DOHH2 (cell line): Measurements from ENCODE around the gene YEATS2.

Experiments
- CTCF ChIP-seq: fragments of 200-600 bp; sonication (generic); IDR thresholded peaks from one replicate; pipeline ENCODE4 v1.5.1; 2014; ENCODE audit warnings: antibody characterized with exemption, mild to moderate bottlenecking, low read depth, low read length; ENCODE audit not compliant: poor library complexity, severe bottlenecking
- EZH2phosphoT487 ChIP-seq: fragments of 200-600 bp; sonication (generic); IDR thresholded peaks from 2 replicates; pipeline ENCODE4 v1.6.1; 2017; ENCODE audit warnings: borderline replicate concordance, mild to moderate bottlenecking, antibody characterized with exemption, low read length, moderate library complexity, mixed read lengths

DNA sequence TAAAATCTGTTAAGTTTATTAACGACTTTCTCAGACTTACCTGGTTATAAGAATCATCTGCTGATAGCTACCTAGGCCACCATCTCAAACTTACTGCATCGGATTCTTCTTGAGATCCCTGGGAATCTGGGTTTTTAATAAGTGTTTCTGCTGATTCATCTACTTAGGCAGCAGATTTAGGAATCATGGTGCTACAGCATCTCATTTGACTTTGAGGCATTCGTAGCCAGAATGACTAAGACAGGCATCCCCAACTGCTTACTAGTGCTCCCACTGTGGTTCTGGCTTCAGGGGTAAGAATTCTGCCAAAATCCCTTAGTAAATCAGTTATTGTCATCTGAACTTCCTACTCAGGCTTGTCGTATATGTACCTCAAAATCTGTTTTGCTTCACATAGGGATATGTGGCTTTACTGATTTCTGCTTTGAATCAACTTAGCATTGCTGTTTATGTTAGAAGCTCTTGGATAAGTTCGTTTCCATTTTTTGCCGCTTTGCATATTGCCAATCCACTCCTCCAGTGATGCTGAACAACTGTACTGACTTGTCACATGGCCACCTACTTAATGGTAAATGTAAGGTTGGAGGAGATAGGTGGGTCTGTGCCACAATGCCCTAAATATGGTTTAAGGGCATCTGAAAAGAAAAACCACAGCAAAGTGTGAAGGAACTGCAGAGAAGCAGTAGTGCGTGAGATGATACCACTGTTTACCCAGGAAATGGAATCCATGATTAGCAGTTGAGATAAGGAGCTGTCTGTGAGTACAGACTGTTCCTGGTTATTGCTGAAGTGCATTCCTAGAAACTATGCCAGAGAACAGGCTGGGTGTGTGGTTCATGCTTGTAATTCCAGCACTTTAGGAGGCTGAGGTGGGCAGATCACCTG is 67.5 kb downstream of the YEATS2 start:
- TF ChIP-seq CTCF, result no peak
- TF ChIP-seq EZH2phosphoT487, result no peak
